ENCODE data around the gene ZNF691.

The ZNF691 gene

DNA sequence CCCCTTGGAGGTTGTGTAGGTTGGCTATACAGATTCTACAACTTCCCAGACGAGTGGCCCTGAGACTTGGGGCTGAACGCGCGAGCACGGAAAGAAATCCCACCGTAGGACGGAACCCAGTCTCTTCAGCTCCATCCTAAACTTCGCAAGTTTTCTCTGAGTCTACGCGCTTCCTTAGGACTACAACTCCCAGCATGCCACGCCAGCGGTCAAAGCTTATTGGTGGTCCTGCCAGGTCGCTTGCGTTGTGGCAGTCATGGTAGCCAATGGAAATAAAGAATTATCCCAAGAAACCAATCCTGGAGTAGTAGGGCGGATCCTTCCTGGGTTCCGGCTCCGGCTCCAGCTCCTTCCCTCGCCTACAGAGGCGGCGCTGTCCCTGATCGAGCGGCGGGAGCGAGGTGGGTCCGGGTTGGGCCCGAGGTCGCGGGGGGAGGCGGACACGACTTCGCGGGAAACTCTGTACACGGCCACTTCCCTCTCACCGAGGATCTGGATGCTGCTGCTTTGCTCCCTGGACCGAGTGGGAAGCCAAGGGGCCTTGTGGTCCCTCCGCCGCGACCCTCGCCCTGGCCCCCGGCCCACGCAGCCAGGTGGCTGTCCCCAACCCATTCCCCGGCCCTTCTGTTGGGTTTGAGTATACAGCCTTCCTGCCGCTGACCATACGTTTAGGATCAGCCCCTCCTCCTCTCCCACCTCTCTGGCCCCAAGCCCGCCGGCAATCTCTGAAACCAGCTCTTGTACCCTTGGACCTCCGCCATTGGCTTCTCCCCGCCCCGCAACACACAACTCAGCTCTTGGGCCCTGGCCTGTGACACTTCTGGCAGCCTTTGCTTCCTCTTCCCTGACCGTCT, at the start of gene ZNF691 (continued):
- TF ChIP-seq, protein P1, sequence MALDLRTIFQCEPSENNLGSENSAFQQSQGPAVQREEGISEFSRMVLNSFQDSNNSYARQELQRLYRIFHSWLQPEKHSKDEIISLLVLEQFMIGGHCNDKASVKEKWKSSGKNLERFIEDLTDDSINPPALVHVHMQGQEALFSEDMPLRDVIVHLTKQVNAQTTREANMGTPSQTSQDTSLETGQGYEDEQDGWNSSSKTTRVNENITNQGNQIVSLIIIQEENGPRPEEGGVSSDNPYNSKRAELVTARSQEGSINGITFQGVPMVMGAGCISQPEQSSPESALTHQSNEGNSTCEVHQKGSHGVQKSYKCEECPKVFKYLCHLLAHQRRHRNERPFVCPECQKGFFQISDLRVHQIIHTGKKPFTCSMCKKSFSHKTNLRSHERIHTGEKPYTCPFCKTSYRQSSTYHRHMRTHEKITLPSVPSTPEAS (tag by site-specific recombination; IDR thresholded peaks at IDR 0.05): no peak; the same call in 1 of the 2 replicates
- no peak for TF ChIP-seq ZNF404 (tag by site-specific recombination; IDR thresholded peaks at IDR 0.05)
- TF ChIP-seq RBAK (tag by site-specific recombination; IDR thresholded peaks at IDR 0.05): no peak
- no peak for TF ChIP-seq ZNF37A (tag by site-specific recombination; IDR thresholded peaks at IDR 0.05)
- TF ChIP-seq ZNF596 (tag by site-specific recombination; IDR thresholded peaks at IDR 0.05): no peak
- peak; percentile 21; the same call in 1 of the 2 replicates for TF ChIP-seq ZSCAN16 (tag by site-specific recombination; IDR thresholded peaks at IDR 0.05)
- peak; percentile 91 for TF ChIP-seq ZBTB17 (tag by site-specific recombination; IDR thresholded peaks at IDR 0.05)
- TF ChIP-seq, protein P2, sequence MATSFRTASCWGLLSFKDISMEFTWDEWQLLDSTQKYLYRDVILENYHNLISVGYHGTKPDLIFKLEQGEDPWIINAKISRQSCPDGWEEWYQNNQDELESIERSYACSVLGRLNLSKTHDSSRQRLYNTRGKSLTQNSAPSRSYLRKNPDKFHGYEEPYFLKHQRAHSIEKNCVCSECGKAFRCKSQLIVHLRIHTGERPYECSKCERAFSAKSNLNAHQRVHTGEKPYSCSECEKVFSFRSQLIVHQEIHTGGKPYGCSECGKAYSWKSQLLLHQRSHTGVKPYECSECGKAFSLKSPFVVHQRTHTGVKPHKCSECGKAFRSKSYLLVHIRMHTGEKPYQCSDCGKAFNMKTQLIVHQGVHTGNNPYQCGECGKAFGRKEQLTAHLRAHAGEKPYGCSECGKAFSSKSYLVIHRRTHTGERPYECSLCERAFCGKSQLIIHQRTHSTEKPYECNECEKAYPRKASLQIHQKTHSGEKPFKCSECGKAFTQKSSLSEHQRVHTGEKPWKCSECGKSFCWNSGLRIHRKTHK (tag by site-specific recombination; IDR thresholded peaks at IDR 0.05): no peak
- TF ChIP-seq, protein P3, sequence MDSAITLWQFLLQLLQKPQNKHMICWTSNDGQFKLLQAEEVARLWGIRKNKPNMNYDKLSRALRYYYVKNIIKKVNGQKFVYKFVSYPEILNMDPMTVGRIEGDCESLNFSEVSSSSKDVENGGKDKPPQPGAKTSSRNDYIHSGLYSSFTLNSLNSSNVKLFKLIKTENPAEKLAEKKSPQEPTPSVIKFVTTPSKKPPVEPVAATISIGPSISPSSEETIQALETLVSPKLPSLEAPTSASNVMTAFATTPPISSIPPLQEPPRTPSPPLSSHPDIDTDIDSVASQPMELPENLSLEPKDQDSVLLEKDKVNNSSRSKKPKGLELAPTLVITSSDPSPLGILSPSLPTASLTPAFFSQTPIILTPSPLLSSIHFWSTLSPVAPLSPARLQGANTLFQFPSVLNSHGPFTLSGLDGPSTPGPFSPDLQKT (IDR thresholded peaks at IDR 0.05; ENCODE audit: borderline replicate concordance, low read depth, low read length): peak; percentile 51; the same call in 1 of the 2 replicates
- no peak for TF ChIP-seq ZNF664 (tag by site-specific recombination; IDR thresholded peaks at IDR 0.05)
- no peak for TF ChIP-seq ZNF704 (tag by site-specific recombination; IDR thresholded peaks at IDR 0.05)
- TF ChIP-seq WT1 (tag by site-specific recombination; IDR thresholded peaks at IDR 0.05): no peak; the same call in 1 of the 2 replicates
- TF ChIP-seq ZNF138 (tag by site-specific recombination; IDR thresholded peaks at IDR 0.05; ENCODE audit: borderline replicate concordance): no peak
- TF ChIP-seq ZSCAN30 (tag by site-specific recombination; IDR thresholded peaks at IDR 0.05): 0 out of 2 replicates have a peak, but pooled peaks have one; percentile 30
- TF ChIP-seq ZNF366 (tag by site-specific recombination; conservative IDR thresholded peaks at IDR 0.05): no peak
- no peak for TF ChIP-seq ZFP3 (tag by site-specific recombination; IDR thresholded peaks at IDR 0.05; ENCODE audit: low read depth)
- TF ChIP-seq ZNF133 (tag by site-specific recombination; IDR thresholded peaks at IDR 0.05): no peak
- TF ChIP-seq ZNF223 (tag by site-specific recombination; IDR thresholded peaks at IDR 0.05): no peak
- no peak for TF ChIP-seq ZBTB44 (tag by site-specific recombination; IDR thresholded peaks at IDR 0.05)
- 0 out of 2 replicates have a peak, but pooled peaks have one; percentile 6 for TF ChIP-seq REPIN1 (tag by site-specific recombination; IDR thresholded peaks at IDR 0.05; ENCODE audit: low read depth)
- peak; percentile 96 for TF ChIP-seq ZNF76 (tag by site-specific recombination; IDR thresholded peaks at IDR 0.05; ENCODE audit: borderline replicate concordance, low read depth)
- peak; percentile 66; the same call in 1 of the 2 replicates for TF ChIP-seq IKZF3 (tag by site-specific recombination; IDR thresholded peaks at IDR 0.05)
- TF ChIP-seq ZNF354C (tag by site-specific recombination; IDR thresholded peaks at IDR 0.05; ENCODE audit: borderline replicate concordance, low read depth): no peak
- peak; percentile 86 for TF ChIP-seq PBX3 (CRISPR knock-in tag; IDR thresholded peaks at IDR 0.05)
- no peak for TF ChIP-seq ZNF416 (tag by site-specific recombination; IDR thresholded peaks at IDR 0.05)
- no peak for TF ChIP-seq ZNF16 (tag by site-specific recombination; IDR thresholded peaks at IDR 0.05; ENCODE audit: low read depth)
- no peak for TF ChIP-seq SALL2 (tag by site-specific recombination; IDR thresholded peaks at IDR 0.05; ENCODE audit: borderline replicate concordance)
- peak; percentile 34; the same call in 1 of the 2 replicates for TF ChIP-seq GLIS2 (tag by site-specific recombination; IDR thresholded peaks at IDR 0.05)
- TF ChIP-seq ZNF10 (tag by site-specific recombination; IDR thresholded peaks at IDR 0.05): no peak; the same call in 1 of the 2 replicates
- TF ChIP-seq ZNF791 (tag by site-specific recombination; IDR thresholded peaks at IDR 0.05): no peak
- TF ChIP-seq ZNF624 (tag by site-specific recombination; IDR thresholded peaks at IDR 0.05): no peak
- no peak for TF ChIP-seq GFI1B (tag by site-specific recombination; IDR thresholded peaks at IDR 0.05)
- TF ChIP-seq ZFP37 (tag by site-specific recombination; IDR thresholded peaks at IDR 0.05): no peak
